Effector CD4-positive, alpha-beta T cell (primary cell): ENCODE data around the gene MOB3C.

Experiments used
- DNase-seq: peaks from one replicate; pipeline ENCODE4 v3.0.0-alpha.2; 2020

MOB3C gene

DNA sequence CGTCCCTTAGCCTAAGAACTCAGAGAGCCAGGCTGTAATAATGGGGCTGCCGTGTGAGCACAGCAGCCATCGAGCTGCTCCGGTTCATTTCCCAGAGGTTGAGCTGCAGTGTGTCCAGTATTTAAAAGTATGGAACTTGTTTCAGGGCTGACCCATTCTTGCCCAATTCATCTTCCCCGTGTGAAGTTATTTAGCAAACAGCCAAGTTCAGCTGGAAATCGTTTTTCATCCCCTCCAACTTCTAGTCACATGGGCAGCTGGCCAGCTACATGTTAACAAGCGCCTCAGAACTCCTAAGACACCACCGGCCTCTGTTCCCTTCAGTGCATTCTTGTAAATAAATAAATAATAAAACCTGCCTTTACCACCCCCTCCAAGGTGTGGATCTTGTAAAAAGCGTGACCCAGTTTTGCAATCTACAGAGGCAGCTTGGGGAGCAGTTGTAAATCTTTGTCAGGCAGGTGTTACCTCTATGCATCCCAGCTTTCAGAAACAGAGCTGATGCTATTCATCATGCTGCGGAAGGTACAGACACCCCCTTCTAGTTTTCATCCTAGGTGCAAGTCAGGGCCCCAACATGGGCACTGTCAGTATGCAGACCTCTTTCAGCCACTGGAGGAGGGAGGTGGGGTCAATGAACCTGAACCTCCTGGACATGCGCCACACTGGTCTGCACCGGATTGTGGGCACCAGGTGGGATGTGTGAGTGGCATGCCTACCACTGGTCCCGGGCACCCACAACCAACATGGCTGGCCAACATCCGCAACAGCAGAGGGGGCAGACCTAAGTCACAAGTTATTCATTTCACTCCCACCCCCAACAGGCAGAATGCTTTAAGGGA lies 46.5 kb downstream of the MOB3C start:
- no peak for DNase-seq

DNA sequence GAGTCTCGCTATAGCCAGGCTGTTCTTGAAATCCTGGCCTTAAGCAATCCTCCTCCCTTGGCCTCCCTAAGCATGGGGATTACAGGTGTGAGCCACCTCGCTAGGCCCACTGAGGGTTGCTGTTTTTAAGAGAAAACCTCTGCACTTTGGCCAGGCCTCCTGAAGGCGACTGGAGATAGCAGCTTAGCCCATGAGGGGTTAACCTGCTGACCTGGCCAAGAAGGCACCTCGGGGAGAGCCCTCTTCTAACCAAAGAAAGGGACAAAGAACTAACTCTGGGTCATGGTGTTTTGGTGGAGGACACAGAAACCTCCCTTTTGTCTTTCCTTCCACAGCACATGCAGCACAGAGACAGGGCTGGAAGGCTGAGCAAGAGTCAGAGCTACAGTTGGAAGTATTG lies 47.5 kb downstream of the MOB3C start:
- DNase-seq: no peak

DNA sequence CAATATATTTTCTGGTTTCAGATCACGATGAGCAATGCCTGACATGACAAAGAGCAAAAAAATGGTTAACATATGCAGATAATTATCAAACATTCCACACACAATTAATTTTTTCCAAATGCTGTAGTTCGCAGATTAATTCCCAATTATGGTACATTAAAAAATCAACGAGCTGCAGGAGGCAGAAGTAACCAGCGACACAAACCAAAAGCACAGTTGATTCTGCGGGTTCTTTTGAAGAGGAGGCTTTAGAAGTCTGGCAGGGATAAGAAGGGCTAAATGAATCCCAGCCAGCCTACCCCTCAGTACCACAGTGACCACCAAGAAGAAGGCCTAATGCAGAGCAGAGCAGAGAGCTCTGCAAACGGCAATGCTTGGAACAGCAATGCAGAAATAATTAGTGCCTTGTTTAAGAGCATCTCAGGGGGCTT lies 48.1 kb downstream of the MOB3C start:
- no peak for DNase-seq

- DNase-seq: no peak
Observed at GRCh38 chr1:46563341-46563740, 53.3 kb downstream of the MOB3C start.

GRCh38 chr1:46562498-46562897 lies 54.1 kb downstream of the MOB3C start:
- DNase-seq: no peak

- DNase-seq: no peak
Observed at GRCh38 chr1:46558966-46559365, 57.6 kb downstream of the MOB3C start.

DNA sequence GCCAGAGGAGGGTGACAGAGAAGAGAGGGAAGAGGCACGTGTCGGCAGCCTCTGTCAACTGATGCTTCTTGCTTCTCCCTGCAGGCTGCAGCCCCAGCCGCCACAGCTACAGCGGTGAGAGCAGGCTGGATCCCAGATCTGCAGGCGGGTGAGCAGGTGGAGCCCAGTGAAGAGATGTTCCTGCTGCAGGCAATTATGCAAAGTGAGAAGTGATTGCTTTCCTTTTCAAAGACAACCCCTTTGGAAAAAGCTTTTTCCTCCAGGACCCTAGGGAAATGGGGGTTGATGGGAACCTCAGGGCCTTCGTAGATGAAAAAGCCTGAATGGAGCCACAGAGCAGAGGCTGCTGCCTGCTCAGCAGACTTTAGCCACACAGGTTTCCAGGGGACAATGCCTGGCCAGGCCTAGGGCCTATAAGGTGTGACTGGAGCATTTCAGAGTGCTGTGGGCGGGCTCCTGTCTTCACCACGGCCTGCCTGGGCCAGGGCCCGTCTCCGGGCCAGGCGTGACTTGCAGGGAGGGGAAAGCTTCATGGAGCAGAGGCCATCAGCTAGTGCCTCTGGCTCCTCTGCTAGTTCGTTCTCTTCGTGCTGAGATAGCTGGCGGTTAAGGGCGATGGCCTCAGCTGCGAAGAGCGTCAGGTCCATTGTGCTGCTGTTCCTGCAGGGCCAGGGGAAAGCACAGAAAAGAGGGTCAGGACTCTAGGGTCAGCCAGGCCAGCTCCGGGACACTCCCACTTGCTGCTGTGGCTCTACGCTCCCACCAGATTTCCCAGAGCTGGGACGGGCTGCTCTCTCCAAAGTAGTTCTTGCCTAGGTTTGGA lies 58.3 kb downstream of the MOB3C start:
- DNase-seq: no peak
